HUES48 (cell line): Measurements from ENCODE around the gene CCM2.
A peak's percentile ranks its signal among the peaks of the same experiment; 100 is the strongest.

ENCODE experiments used
- H3K27ac ChIP-seq: one replicate; pipeline ENCODE4 v1.7.0; 2013; ENCODE audit warnings: low read depth, low read length, inconsistent platforms
- H3K27me3 ChIP-seq: 2 replicates; pipeline ENCODE4 v1.6.1; 2013; ENCODE audit warnings: mild to moderate bottlenecking, low read length; ENCODE audit not compliant: control insufficient read depth, insufficient read depth
- H3K36me3 ChIP-seq: 2 replicates; pipeline ENCODE4 v1.6.1; 2013; ENCODE audit warnings: low read length; ENCODE audit not compliant: control insufficient read depth, insufficient read depth
- H3K4me1 ChIP-seq: 2 replicates; pipeline ENCODE4 v1.6.1; 2013; ENCODE audit warnings: mild to moderate bottlenecking, low read length; ENCODE audit not compliant: control insufficient read depth, insufficient read depth
- H3K4me3 ChIP-seq: 2 replicates; pipeline ENCODE4 v1.5.1; 2013; ENCODE audit warnings: mild to moderate bottlenecking, low read depth, low read length
- H3K9ac ChIP-seq: 2 replicates; pipeline ENCODE4 v1.6.1; 2013; ENCODE audit warnings: mild to moderate bottlenecking, low read depth, low read length, moderate library complexity
- H3K9me3 ChIP-seq: 2 replicates; pipeline ENCODE4 v1.6.1; 2013; ENCODE audit warnings: low read length; ENCODE audit not compliant: control insufficient read depth, insufficient read depth

The CCM2 gene

DNA sequence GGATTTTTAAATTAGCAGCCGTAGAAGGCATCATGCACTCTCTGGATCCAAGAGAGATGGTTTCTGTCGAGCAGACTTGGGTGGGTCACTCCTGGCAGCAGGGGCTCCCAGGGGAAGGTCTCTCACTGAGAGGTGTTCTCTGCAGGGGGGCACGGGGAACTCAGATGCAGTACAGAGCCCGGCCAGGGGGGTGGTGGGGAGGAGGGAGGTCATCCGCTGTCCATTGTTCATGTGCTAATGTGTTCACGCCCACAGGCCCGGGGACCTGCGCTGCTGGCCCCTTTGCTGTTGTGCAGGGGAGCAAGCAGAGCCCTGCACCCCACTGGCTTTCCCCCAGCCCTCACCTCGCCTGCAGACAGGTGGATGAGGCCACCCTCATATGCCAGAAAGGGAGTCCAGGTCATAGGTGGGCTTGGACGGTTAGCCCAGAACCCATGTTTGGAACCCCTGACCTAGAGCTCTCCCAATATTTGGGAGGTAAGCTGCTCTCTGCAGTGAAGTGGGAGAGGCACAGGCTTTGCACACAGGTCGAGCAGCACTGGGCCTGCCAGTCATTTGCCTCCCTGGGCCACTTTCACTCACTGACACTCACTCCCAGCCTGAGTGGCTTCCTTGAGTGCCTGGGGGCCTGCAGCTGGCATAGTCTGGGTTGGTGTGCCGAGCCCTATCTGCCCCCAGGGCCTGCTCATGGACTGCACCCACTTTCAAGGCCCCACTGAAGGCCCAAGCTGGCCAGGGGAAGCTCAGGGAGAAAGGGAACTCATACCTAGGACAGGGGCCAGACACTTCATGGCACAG is 124.1 kb downstream of the CCM2 start:
- peaks cover 14% of the 10 kb centered on the region for H3K4me1 ChIP-seq
- H3K9me3 ChIP-seq: no peaks in the 10 kb centered on the region
- peak overlapping the region; percentile 2 for H3K27ac ChIP-seq
- no peak overlapping the region for H3K4me3 ChIP-seq
- no peaks in the 10 kb centered on the region for H3K36me3 ChIP-seq
- H3K9ac ChIP-seq: no peak overlapping the region
- no peaks in the 10 kb centered on the region for H3K27me3 ChIP-seq

DNA sequence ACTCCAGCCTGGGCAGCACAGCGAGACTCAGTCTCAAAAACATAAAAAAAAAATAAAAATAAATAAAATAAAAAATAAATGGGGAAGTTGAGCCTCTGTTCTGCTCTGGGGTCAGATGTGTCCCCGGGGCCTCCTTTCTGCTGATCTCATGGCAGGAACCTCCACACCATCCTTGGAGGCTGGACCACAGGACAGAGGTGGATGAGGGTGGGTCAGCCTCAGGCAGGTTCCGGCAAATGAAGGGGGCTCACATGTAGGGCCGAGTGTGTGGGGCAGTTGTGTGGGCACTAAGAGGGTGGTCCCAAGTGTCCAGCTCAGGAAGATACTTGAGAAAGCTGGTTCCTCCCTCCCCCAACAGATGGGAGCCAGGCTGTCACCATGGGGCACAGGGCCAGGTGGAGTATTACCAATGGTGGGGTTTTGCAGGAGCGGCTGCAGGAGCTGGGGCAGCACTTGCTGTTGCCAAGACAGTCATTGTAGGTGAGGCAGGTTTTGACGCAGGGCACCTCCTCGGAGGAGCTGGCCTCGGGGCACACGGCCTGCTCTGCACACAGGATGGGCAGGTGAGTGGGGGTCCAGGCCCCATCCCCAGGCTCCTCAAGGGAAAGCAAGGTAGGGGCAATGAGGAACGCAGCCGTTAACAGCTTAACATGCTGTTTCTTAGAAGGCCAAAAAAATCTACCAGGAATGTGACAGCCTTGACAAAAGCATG is 125.3 kb downstream of the CCM2 start:
- H3K9ac ChIP-seq: no peak overlapping the region
- peaks cover 14% of the 10 kb centered on the region for H3K4me1 ChIP-seq

More for the DNA sequence above, 125.3 kb downstream of the CCM2 start:
- Histone ChIP-seq H3K27me3 (no peaks in the 10 kb centered on the region), H3K9me3 (no peaks in the 10 kb centered on the region), H3K27ac (no peak overlapping the region), H3K36me3 (no peaks in the 10 kb centered on the region), H3K4me3 (no peak overlapping the region)
